Mammary epithelial cell (primary cell): ENCODE data around the gene GRK1.

Source experiments
- CTCF ChIP-seq, 2 donors: IDR thresholded peaks in 1 of 2; conservative IDR thresholded peaks in 1 of 2; 2 replicates each; pipeline ENCODE4 v1.5.1; 2011 to 2012; ENCODE audit warnings: inconsistent platforms in 2 of 2, low read length in 2 of 2, mild to moderate bottlenecking in 2 of 2, control low read depth in 1 of 2, low read depth in 1 of 2; ENCODE audit not compliant: insufficient read depth in 1 of 2; ENCODE audit errors: extremely low read depth in 1 of 2
- EZH2 ChIP-seq: IDR thresholded peaks from 2 replicates; pipeline ENCODE4 v1.6.1; 2012; ENCODE audit warnings: low read length, inconsistent platforms, borderline replicate concordance

GRCh38 chr13:113731192-113732175 is 64.5 kb downstream of the GRK1 start:
- TF ChIP-seq CTCF (conservative IDR thresholded peaks at IDR 0.05 in 1 of 2, IDR thresholded peaks at IDR 0.05 in 1 of 2; ENCODE audit: extremely low read depth in 1 of 2, insufficient read depth in 1 of 2, low read depth in 1 of 2, low read length in 2 of 2) (no peak), EZH2 (no peak)
